Globus pallidus (tissue), 1 donor: Measurements from ENCODE around the gene ZFYVE27.
"Not testable (repeated sequence)": the region's sequence is repeated elsewhere in the genome, so short reads cannot be mapped to it uniquely, and the experiment has no call there.

Experiments
- DNase-seq: peaks from one replicate; pipeline ENCODE4 v3.0.0-alpha.2; 2015; ENCODE audit warnings: low spot score

Gene ZFYVE27

GRCh38 chr10:97736902-97737769 lies at the start of gene ZFYVE27:
ZFYVE27 (plus strand) TSS chr10:97737128; CDS start chr10:97738478, 1,350 bp downstream.
- peak; percentile 90 for DNase-seq

- DNase-seq: peak; percentile 41
These were observed 48.8 kb upstream of the ZFYVE27 start for GRCh38 chr10:97687785-97688781.

- no peak for DNase-seq
These were observed 47.3 kb upstream of the ZFYVE27 start for GRCh38 chr10:97689559-97690020.

GRCh38 chr10:97690133-97690532 lies 46.8 kb upstream of the ZFYVE27 start:
- DNase-seq: no peak

- DNase-seq: not testable (repeated sequence)
These were observed 38.8 kb upstream of the ZFYVE27 start for GRCh38 chr10:97698072-97698655.

- DNase-seq: peak; percentile 88
These were observed 35.4 kb upstream of the ZFYVE27 start for GRCh38 chr10:97701438-97702069.

GRCh38 chr10:97703398-97704067 lies 33.4 kb upstream of the ZFYVE27 start:
- DNase-seq: no peak

- DNase-seq: no peak
These were observed 32.6 kb upstream of the ZFYVE27 start for GRCh38 chr10:97704341-97704740.

- DNase-seq: no peak
These were observed 31.8 kb upstream of the ZFYVE27 start for GRCh38 chr10:97705006-97705670.

GRCh38 chr10:97707134-97707861 lies 29.6 kb upstream of the ZFYVE27 start:
- DNase-seq: no peak

GRCh38 chr10:97708167-97708566 lies 28.8 kb upstream of the ZFYVE27 start:
- no peak for DNase-seq

GRCh38 chr10:97708976-97709946 lies 27.7 kb upstream of the ZFYVE27 start:
- DNase-seq: peak; percentile 47

- DNase-seq: no peak
These were observed 25.0 kb upstream of the ZFYVE27 start for GRCh38 chr10:97711640-97712572.

- no peak for DNase-seq
These were observed 23.5 kb upstream of the ZFYVE27 start, which contains the start of gene MARVELD1 for GRCh38 chr10:97713339-97713825. MARVELD1 (plus strand) TSS chr10:97713730; CDS start chr10:97713877, 147 bp downstream.

GRCh38 chr10:97713826-97714400 lies 23.0 kb upstream of the ZFYVE27 start:
- DNase-seq: peak; percentile 74

- DNase-seq: no peak
These were observed 22.3 kb upstream of the ZFYVE27 start for GRCh38 chr10:97714401-97715258.
